GM19240 (cell line): ENCODE measurements around the gene MRPS12.
"Not testable (repeated sequence)": the region's sequence is repeated elsewhere in the genome, so short reads cannot be mapped to it uniquely, and the experiment has no call there.

Source experiments
- DNase-seq: peaks from one replicate; pipeline ENCODE4 v3.0.0; 2011; ENCODE audit warnings: low spot score; ENCODE audit not compliant: insufficient read length

MRPS12 gene

DNA sequence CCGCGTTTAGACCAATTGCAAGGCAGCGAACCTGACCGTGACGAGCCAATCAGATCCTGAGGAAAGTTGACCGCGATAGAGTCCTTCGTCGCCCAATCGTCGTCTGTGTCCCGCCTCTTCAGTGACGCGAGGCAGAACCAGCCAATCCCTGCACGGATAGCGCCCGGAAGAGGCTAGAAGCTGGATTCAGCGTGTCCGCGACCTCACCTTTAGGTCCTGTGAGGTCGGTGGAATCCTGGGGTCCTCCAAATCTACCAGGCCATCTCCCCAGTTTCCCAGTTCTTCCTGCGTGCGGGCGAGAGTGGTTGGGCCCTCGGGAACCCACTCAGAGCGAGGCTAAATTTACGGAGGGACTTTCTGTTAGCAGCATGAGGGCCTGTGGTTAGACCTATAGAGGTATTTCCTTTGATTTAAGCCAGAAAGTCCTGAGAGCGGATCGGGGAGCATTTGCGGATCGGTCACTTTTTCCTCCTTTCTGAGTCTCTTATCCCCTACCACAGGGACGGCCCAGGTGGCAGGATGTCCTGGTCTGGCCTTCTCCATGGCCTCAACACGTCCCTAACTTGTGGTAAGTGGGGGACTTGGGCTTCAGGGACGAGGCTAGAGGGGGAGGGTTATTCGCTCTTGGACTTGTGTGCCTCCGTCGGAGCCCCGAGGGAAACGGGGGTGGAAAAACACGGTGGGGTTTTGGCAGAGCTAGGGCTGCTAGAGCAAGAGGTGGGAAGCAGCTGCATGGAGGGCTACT is at the start of gene MRPS12:
Gene MRPS12, plus strand, starts transcription at position 169 of the 745 bp plus-strand sequence. Its CDS starts 351 bp downstream, at position 520.
- DNase-seq, result peak; percentile 99

GRCh38 chr19:38883286-38883685 is 47.5 kb upstream of the MRPS12 start:
- DNase-seq, result no peak

GRCh38 chr19:38884691-38885090 is 46.1 kb upstream of the MRPS12 start:
- DNase-seq, result not testable (repeated sequence)

DNA sequence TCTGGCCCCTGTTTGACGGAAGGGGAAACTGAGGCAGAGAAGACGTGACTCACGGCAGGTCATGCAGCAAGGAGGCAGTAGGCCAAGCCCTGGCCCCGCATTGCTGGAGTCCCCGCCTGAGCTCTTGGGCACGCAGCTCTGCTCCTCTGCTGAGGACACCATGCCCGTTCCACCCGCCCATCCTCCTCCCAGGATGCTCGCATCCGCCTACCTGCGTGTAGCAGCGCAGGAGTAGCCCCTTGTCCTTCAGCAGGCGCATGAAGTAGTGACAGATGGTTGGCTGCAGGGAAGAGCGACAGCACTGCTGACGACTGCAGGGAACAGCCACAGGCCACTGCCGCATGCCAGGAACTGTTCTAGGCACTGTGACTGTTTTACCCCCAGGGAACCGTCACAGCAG is 41.9 kb upstream of the MRPS12 start:
- DNase-seq, result no peak

DNA sequence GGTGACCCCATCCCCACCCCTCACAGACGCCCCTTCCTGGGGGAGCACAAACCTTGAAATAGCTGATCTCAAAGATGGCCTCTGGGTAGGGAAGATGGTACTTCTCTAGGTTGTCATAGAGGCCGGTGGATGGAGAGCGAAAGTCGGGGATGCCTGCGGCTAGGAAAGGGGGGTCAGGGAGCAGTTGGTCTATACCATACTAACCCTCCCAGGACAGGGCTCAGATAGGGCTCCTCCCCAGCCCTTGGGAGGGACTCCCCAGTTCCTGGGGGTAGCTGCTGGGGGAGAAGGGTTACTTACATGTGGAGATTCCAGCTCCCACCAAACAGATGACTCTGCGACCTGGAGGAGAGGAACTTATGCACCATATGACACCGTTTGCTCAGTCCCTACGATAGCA is 40.9 kb upstream of the MRPS12 start:
- DNase-seq, result no peak

GRCh38 chr19:38890686-38891085 is 40.1 kb upstream of the MRPS12 start:
- DNase-seq, result no peak

GRCh38 chr19:38891771-38892170 is 39.0 kb upstream of the MRPS12 start:
- DNase-seq, result no peak

- DNase-seq, result no peak
Observed at GRCh38 chr19:38892841-38893240, 37.9 kb upstream of the MRPS12 start.

GRCh38 chr19:38893341-38893771 is 37.4 kb upstream of the MRPS12 start:
- DNase-seq, result no peak

DNA sequence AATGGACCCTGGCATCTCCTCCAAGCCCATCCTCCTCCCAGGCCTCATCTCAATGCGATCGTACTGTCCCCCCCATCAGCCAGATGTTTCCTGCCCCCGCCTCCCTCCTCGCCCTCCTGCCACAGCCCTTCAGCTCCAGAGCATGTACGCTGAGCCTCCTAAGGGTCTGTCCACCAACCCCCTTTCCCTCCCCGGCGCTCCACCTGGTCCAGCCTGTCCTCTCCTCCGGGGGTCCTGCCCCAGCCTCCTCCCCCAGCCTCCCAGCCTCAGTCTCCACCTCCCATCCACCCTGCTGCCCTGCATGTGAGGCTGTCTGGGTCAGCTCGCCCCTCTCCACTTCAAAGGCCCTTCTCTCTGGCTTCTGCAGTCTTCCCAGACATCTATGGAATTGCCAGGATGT is 35.8 kb upstream of the MRPS12 start:
- DNase-seq, result no peak

DNA sequence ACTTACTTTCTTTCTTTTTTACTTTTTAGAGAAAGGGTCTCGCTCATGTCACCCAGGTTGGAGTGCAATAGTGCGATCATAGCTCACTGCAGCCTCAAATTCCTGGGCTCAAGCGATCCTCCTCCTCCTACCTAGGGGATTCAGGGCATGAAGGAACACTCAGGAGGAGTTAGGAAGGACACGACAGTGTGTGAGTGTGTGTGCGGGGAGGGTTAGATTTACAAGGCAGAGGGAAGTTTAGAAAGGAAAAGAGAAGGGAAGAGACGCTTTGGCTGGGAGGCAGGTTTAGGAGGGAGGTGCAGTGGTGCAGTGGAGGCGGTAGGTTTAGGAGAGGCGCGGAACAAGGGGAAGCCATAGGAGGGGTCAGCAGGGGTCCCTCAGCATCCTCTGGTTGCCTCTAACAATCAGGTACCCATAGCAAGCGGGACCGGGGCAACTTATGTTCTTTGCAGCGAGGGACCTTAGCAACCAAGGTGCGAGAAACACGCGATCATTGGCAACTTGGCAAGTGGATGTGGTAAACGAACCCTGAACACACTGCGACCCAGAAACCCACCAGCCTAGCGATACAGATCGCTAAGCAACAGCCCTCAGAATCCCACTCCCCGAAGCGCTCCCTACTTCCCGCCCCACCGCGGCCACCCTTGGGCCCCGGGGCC is 31.8 kb upstream of the MRPS12 start:
- no peak for DNase-seq

DNA sequence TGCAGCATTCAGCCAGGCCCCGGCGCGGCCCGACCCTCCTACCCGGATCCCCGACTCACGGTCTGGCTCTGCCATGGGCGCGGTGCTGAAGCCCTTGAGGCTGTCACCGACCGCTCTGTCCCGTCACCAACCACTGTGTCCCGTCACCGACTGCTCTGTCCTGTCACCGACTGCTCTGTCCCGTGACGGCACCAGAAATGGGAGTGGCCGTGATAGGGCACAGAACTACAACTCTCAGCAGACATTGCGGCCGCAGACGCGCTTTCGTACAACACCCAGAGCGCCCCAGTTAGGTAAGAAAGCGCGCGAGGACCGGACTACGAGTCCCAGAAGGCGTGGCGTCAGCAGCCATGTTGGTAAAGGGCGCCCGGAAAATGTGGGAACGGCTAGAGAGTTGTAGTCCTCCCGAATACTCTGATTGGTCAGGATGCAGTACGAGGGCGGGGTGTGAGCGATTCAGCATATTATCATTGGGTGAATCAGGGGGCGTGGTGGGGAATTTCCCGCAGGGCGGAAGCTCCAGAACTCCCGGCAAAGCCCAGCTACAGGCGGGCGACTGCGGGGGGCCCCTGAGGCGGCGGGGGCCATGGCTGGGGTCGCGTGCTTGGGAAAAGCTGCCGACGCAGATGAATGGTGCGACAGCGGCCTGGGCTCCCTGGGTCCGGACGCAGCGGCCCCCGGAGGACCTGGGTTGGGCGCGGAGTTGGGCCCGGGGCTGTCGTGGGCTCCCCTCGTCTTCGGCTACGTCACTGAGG is 31.1 kb upstream of the MRPS12 start, which contains the start of the genes NFKBIB and SIRT2:
Gene NFKBIB, plus strand, starts transcription at position 523 of the 755 bp plus-strand sequence. Its CDS starts 64 bp downstream, at position 587.
Gene SIRT2, minus strand, starts transcription at position 172 of the 755 bp plus-strand sequence. Its CDS starts 97 bp downstream, at position 75.
- DNase-seq, result peak; percentile 98

DNA sequence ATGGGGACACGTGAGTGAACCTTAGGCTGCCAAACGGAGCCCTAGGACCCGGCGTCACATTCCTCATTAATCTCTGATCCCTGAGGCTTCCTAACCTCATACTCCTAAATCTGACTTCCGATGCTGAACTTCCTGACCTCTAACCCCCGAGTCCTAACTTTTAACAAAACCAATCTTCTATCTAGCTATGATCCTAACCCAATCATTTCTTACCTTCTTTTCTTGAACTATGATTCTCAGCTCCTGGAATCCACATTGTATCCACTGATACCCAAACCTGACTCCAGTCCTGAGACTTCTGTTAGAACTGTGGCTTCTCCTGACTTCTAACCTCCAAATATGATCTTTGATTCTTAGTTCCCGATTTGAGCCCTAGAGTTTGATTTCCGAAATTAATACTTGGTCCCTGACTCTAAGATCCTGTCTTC is 30.5 kb upstream of the MRPS12 start:
- no peak for DNase-seq

- DNase-seq, result no peak
Observed at GRCh38 chr19:38900743-38901190, 30.0 kb upstream of the MRPS12 start.

DNA sequence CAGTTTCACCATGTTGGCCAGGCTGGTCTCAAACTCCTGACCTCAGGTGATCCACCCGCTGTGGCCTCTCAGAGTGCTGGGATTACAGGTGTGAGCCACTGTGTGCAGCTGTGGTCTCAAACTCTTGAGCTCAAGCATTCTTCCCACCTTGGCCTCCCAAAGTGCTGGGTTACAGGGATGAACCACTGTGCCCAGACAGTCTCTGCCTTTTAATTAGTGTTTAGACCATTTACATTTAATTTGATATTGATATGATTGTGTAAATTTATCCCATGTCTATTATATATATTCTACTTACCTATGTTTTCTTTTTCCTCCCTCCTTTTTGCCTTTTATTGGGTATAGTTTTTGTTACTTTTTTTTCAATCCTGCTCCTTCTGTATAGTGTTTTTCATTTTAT is 29.1 kb upstream of the MRPS12 start:
- DNase-seq, result no peak

DNA sequence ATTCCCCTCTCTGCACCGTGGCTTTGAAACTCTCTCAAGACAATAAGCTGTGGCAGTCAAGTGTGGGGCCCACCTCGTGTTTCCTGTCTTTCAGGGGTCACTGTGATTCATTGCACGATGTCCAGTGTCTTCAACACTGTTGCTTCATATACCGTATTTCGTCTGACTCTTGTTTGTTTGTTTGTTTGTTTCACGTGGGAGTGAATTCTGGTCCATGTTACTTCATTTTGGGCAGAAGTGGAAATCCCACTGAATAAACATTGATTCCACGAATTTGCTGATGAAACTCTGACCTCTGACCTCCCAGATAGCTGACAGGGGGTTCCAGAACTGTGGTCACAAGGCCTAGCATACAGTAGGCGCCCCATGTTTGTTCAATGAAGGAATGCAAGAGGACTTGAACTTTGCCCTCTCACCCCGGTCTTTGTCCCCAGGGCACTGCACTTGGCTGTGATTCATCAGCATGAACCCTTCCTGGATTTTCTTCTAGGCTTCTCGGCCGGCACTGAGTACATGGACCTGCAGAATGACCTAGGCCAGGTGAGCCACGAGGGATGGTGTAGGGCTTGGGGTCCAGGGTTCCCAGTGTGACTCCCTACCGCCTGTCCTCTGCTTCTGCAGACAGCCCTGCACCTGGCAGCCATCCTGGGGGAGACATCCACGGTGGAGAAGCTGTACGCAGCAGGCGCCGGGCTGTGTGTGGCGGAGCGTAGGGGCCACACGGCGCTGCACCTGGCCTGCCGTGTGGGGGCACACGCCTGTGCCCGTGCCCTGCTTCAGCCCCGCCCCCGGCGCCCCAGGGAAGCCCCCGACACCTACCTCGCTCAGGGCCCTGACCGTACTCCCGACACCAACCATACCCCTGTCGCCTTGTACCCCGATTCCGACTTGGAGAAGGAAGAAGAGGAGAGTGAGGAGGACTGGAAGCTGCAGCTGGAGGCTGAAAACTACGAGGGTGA is 25.9 kb upstream of the MRPS12 start:
- DNase-seq, result no peak

- DNase-seq, result no peak
Observed at GRCh38 chr19:38905620-38906019, 25.1 kb upstream of the MRPS12 start.

- DNase-seq, result no peak
Observed at GRCh38 chr19:38907227-38907626, 23.5 kb upstream of the MRPS12 start.

GRCh38 chr19:38907670-38908069 is 23.1 kb upstream of the MRPS12 start:
- DNase-seq, result no peak

GRCh38 chr19:38908911-38909310 is 21.8 kb upstream of the MRPS12 start:
- no peak for DNase-seq

GRCh38 chr19:38910488-38910887 is 20.3 kb upstream of the MRPS12 start:
- DNase-seq, result no peak
